Fibroblast of upper back skin (primary cell): ENCODE measurements around the gene CMSS1.

Experiments
- DNase-seq: peaks from one replicate; pipeline ENCODE4 v3.0.0-alpha.2; 2013

Gene CMSS1

GRCh38 chr3:99856437-99857220, 39.0 kb downstream of the CMSS1 start:
- no peak for DNase-seq

GRCh38 chr3:99857278-99857677, 39.6 kb downstream of the CMSS1 start:
- DNase-seq, result no peak

- DNase-seq, result peak; percentile 58
Observed at GRCh38 chr3:99858469-99858868, 40.8 kb downstream of the CMSS1 start.

GRCh38 chr3:99859825-99860224, 42.2 kb downstream of the CMSS1 start:
- peak; percentile 97 for DNase-seq

GRCh38 chr3:99861216-99861615, 43.6 kb downstream of the CMSS1 start:
- no peak for DNase-seq

- DNase-seq, result peak; percentile 81
Observed at GRCh38 chr3:99862208-99862607, 44.5 kb downstream of the CMSS1 start.

- DNase-seq, result no peak
Observed at GRCh38 chr3:99863002-99863401, 45.3 kb downstream of the CMSS1 start.

- no peak for DNase-seq
Observed at GRCh38 chr3:99863588-99863987, 45.9 kb downstream of the CMSS1 start.

- DNase-seq, result no peak
Observed at GRCh38 chr3:99864289-99864688, 46.6 kb downstream of the CMSS1 start.

- DNase-seq, result peak; percentile 56
Observed at GRCh38 chr3:99865321-99865720, 47.7 kb downstream of the CMSS1 start.

- DNase-seq, result peak; percentile 76
Observed at GRCh38 chr3:99866261-99866761, 48.6 kb downstream of the CMSS1 start.

GRCh38 chr3:99867594-99868310, 50.1 kb downstream of the CMSS1 start:
- DNase-seq, result no peak

- DNase-seq, result peak; percentile 55
Observed at GRCh38 chr3:99868311-99868646, 50.6 kb downstream of the CMSS1 start.

GRCh38 chr3:99869621-99870020, 52.0 kb downstream of the CMSS1 start:
- DNase-seq, result no peak

GRCh38 chr3:99870712-99871111, 53.0 kb downstream of the CMSS1 start:
- DNase-seq, result no peak

GRCh38 chr3:99871231-99872045, 53.8 kb downstream of the CMSS1 start:
- no peak for DNase-seq

- no peak for DNase-seq
Observed at GRCh38 chr3:99872923-99873254, 55.2 kb downstream of the CMSS1 start.

- DNase-seq, result no peak
Observed at GRCh38 chr3:99873269-99874102, 55.8 kb downstream of the CMSS1 start.

GRCh38 chr3:99874237-99875002, 56.8 kb downstream of the CMSS1 start:
- no peak for DNase-seq

- DNase-seq, result peak; percentile 73
Observed at GRCh38 chr3:99875581-99875928, 57.9 kb downstream of the CMSS1 start.

- peak; percentile 84 for DNase-seq
Observed at GRCh38 chr3:99875929-99876841, 58.5 kb downstream of the CMSS1 start.
